Activated naive CD4-positive, alpha-beta T cell treated with anti-CD3 and anti-CD28 coated beads, Interleukin-2, amount 50 U/mL, for 72 hours (primary cell): ENCODE data around the gene POLE2. TPM values are rescaled to one million over a fixed set of nuclear protein-coding genes. Genes with fewer than 3 reads are reported as not detected.

Experiments used
- ATAC-seq, 2 donors: fragments of 150-1000 bp; cut with Tn5 transposase; 2 replicates each; pipeline ENCODE4 v1.10.0; 2021; ENCODE audit warnings: mild to moderate bottlenecking in 2 of 2, moderate library complexity in 2 of 2
- DNase-seq, 2 donors: peaks; one replicate each; pipeline ENCODE4 v3.0.0; 2021 to 2022; ENCODE audit warnings: low spot score in 2 of 2
- H3K27ac Mint-ChIP-seq, 2 donors: one replicate each; pipeline ENCODE4 v1.8.0; 2022; ENCODE audit warnings: mild to moderate bottlenecking in 2 of 2, mixed read lengths in 2 of 2
- H3K36me3 Mint-ChIP-seq, 2 donors: one replicate each; pipeline ENCODE4 v1.8.0; 2022; ENCODE audit warnings: mixed read lengths in 2 of 2
- H3K9me3 Mint-ChIP-seq, 2 donors: one replicate each; pipeline ENCODE4 v1.8.0; 2022; ENCODE audit warnings: mixed read lengths in 2 of 2
- total RNA-seq, 2 donors: library from RNA; stranded (reverse); gene quantifications; one replicate each; pipeline ENCODE4 v1.2.3, GENCODE V29; 2022

Gene POLE2
- total RNA-seq, 2 donors from 2014 or later = 46.1 to 47.6 TPM

- H3K9me3 Mint-ChIP-seq = no peaks in the 10 kb centered on the region
- peak; percentile 82 to 88 for ATAC-seq
- peaks cover 21 to 26% of the 10 kb centered on the region in 2 donors for H3K36me3 Mint-ChIP-seq
- H3K27ac Mint-ChIP-seq = peak within 1 kb of the TSS; percentile 96 to 97
- DNase-seq = peak; percentile 84 to 93
Observed at GRCh38 chr14:49598485-49599300, 89.3 kb downstream of the POLE2 start, which contains the start of gene LRR1. Gene LRR1, plus strand, starts transcription at chr14:49598940. Its CDS starts 81 bp downstream, at chr14:49599021.

- H3K36me3 Mint-ChIP-seq = peaks cover 21 to 26% of the 10 kb centered on the region in 2 donors
- H3K9me3 Mint-ChIP-seq = no peaks in the 10 kb centered on the region
- ATAC-seq (peak; percentile 3 to 32), DNase-seq (no peak)
- peak overlapping the region; percentile 96 to 97 for H3K27ac Mint-ChIP-seq
Observed at GRCh38 chr14:49598189-49598484, 89.9 kb downstream of the POLE2 start.

GRCh38 chr14:49594347-49595091, 93.5 kb downstream of the POLE2 start:
- H3K36me3 Mint-ChIP-seq = peaks cover 10 to 19% of the 10 kb centered on the region in 2 donors
- ATAC-seq (no peak), DNase-seq (no peak)
- H3K27ac Mint-ChIP-seq = no peak overlapping the region
- no peaks in the 10 kb centered on the region for H3K9me3 Mint-ChIP-seq

Other genes starting within 250 kb of the POLE2 start
- gene RPS29, start 101.8 kb downstream of the POLE2 start, total RNA-seq = 1,000 to 10,000 TPM; 2,240 to 2,407 TPM
- 10 to 100 TPM; 23.3 to 47.4 TPM for gene LRR1, start 89.3 kb downstream of the POLE2 start, total RNA-seq
- 100 to 1,000 TPM; 206 to 219 TPM for gene RPL36AL, start 67.6 kb downstream of the POLE2 start, total RNA-seq
- 10 to 100 TPM; 30.6 to 37.2 TPM for gene MGAT2, start 67.4 kb downstream of the POLE2 start, total RNA-seq
- 1 to 10 TPM; 7.2 to 8.0 TPM for gene DNAAF2, start 53.0 kb downstream of the POLE2 start, total RNA-seq
- gene KLHDC1, start 4.9 kb upstream of the POLE2 start, total RNA-seq = 1 to 10 TPM; 1.0 to 2.0 TPM
- gene KLHDC2, start 79.9 kb upstream of the POLE2 start, total RNA-seq = 10 to 100 TPM; 19.1 to 20.6 TPM
- gene NEMF, start 164.6 kb upstream of the POLE2 start, total RNA-seq = 10 to 100 TPM; 71.3 to 79.1 TPM
- gene ARF6, start 204.9 kb upstream of the POLE2 start, total RNA-seq = 100 to 1,000 TPM; 154 to 156 TPM